Colonic mucosa (tissue), 4 donors: Measurements from ENCODE around the gene ACBD6. TPM values are rescaled to one million over a fixed set of nuclear protein-coding genes. Genes with fewer than 3 reads are reported as not detected.

Experiments
- DNase-seq: peaks from one replicate; pipeline ENCODE4 v3.0.0-alpha.2; 2020
- H3K27ac ChIP-seq: fragments of 200-600 bp; one replicate; pipeline ENCODE4 v1.8.0; 2021
- H3K27me3 ChIP-seq: fragments of 200-600 bp; one replicate; pipeline ENCODE4 v1.8.0; 2021
- H3K36me3 ChIP-seq: fragments of 200-600 bp; one replicate; pipeline ENCODE4 v1.8.0; 2021
- H3K4me1 ChIP-seq: fragments of 200-600 bp; one replicate; pipeline ENCODE4 v1.8.0; 2021; ENCODE audit warnings: mild to moderate bottlenecking
- H3K4me3 ChIP-seq: fragments of 200-600 bp; one replicate; pipeline ENCODE4 v1.8.0; 2021
- H3K9ac ChIP-seq, 2 donors: one replicate each; pipeline ENCODE4 v1.7.0; 2013; ENCODE audit warnings: control low read depth in 2 of 2, low read depth in 2 of 2, low read length in 2 of 2
- H3K9me3 ChIP-seq: fragments of 200-600 bp; one replicate; pipeline ENCODE4 v1.8.0; 2021
- intact Hi-C: fragments of 100-400 bp; cut with DNase I; formaldehyde crosslinking; loops from one replicate; pipeline ENCODE4 v1.14.1; 2022
- total RNA-seq, 2 donors: library from RNA; stranded (reverse); fragmentation: NEBNext Ultra II Directional in 1 of 2; extraction: Animal tissue kit (Norgen Biotek cat#: 25700) in 1 of 2; gene quantifications; one replicate each; pipeline ENCODE4 v1.2.1, GENCODE V29; 2021
- TF ChIP-seq, protein P1 (sequence below): fragments of 200-600 bp; IDR thresholded peaks from one replicate; pipeline ENCODE4 v1.8.0; 2022; ENCODE audit warnings: antibody characterized with exemption, mild to moderate bottlenecking
- donor health status: healthy.
- donor health status: DM: no; HTN: no; CAD: no.
- donor health status: DM: no; HTN: no; CAD: no.

Gene ACBD6
- total RNA-seq, 2 donors from 2014 or later, result 16.1 to 25.8 TPM

DNA sequence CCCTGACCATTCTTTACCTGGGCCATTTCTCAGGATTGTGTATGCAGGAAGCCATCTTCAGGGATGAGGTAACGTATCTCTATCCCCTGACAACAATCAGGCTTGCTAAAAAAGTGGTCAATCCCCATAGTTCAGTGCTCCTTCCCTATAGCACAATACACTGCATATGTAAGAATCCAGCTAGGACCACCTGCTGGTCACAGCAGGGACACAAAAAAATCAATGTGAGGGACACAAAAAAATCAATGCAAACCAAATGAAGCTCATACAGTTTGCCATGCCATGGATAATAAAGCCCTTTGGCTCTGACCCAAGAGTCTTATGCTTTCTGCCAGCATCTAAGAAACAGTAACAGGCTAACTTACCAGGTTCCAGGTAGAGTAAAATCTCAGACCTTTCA is 16.3 kb downstream of the ACBD6 start:
- no peak for DNase-seq
- no peak overlapping the region for H3K4me3 ChIP-seq
- intact Hi-C loops, result no loop called here
- H3K36me3 ChIP-seq, result no peaks in the 10 kb centered on the region
- H3K9me3 ChIP-seq, result no peaks in the 10 kb centered on the region
- H3K9ac ChIP-seq, result no peak overlapping the region
- TF ChIP-seq, protein P1, sequence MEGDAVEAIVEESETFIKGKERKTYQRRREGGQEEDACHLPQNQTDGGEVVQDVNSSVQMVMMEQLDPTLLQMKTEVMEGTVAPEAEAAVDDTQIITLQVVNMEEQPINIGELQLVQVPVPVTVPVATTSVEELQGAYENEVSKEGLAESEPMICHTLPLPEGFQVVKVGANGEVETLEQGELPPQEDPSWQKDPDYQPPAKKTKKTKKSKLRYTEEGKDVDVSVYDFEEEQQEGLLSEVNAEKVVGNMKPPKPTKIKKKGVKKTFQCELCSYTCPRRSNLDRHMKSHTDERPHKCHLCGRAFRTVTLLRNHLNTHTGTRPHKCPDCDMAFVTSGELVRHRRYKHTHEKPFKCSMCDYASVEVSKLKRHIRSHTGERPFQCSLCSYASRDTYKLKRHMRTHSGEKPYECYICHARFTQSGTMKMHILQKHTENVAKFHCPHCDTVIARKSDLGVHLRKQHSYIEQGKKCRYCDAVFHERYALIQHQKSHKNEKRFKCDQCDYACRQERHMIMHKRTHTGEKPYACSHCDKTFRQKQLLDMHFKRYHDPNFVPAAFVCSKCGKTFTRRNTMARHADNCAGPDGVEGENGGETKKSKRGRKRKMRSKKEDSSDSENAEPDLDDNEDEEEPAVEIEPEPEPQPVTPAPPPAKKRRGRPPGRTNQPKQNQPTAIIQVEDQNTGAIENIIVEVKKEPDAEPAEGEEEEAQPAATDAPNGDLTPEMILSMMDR, result no peak
- H3K4me1 ChIP-seq, result no peaks in the 10 kb centered on the region
- no peak overlapping the region for H3K27ac ChIP-seq
- H3K27me3 ChIP-seq, result no peaks in the 10 kb centered on the region

DNA sequence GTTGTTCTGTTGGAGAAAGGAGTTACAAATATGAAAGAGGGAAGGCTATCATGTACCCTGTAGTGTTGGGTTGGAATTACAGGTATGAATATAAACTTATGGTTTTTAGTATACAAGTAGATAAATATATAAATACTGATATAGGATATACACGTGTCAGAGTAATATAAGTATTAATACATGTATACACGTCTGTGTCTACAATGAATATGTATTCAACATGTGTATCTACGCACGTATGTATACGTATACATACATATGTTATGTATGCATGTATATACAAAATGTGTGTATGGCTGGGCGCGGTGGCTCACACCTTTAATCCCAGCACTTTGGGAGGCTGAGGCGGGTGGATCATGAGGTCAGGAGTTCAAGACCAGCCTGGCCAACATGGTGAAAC is 17.9 kb downstream of the ACBD6 start:
- Histone ChIP-seq H3K9me3 (no peaks in the 10 kb centered on the region), H3K9ac (no peak overlapping the region), H3K4me3 (no peak overlapping the region), H3K27ac (no peak overlapping the region), H3K4me1 (no peaks in the 10 kb centered on the region), H3K27me3 (no peaks in the 10 kb centered on the region), H3K36me3 (no peaks in the 10 kb centered on the region)
- TF ChIP-seq, protein P1, result no peak
- intact Hi-C loops, result loop anchor here (5.0 kb wide), 1 partner anchor 297 kb away; no protein-coding TSS in a partner anchor
- no peak for DNase-seq

DNA sequence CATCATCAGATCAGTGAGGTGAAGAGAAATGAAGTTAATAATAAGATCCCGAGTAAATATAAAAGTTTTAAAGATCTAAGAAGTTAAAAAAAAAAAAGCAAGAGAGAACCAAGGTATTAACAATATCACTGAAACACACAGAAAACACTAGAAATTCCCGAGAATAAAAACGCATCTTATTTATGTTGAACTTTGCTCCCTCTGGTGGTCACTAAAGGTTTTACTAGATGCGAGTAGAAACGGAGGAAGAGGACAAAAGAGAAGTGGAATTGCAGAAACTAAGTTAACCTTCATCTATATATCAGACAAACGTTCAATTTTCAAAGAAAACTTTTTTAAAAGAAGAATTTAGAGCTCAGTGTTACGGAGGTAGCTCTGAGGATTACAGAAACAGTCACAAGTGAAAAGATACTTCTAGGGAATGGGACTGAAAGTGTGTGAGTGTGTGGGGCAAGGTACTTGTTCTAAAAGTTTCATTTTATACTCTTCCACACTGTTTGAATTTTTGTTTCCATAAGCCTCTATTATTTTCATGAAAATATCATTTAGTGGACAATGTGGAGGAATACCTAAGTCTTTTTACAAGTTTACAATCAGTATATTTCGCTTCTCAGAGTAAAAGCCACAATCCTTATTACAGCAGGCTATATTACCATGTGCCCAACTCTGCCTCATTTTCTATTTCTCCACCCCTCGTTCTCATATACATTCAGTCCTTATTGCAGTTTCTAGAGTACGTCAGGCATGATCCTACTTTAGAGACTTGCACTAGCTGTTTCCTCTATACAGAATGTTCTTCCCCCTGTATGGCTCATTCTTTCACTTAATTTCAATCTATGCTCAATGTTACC is 19.7 kb downstream of the ACBD6 start:
- Histone ChIP-seq H3K9me3 (no peaks in the 10 kb centered on the region), H3K27me3 (no peaks in the 10 kb centered on the region), H3K4me1 (no peaks in the 10 kb centered on the region), H3K4me3 (no peak overlapping the region), H3K27ac (no peak overlapping the region), H3K9ac (no peak overlapping the region), H3K36me3 (no peaks in the 10 kb centered on the region)
- DNase-seq, result peak; percentile 28
- TF ChIP-seq, protein P1, result peak; percentile 67
- intact Hi-C loops, result loop anchor here (5.0 kb wide), 1 partner anchor 295 kb away; no protein-coding TSS in a partner anchor

DNA sequence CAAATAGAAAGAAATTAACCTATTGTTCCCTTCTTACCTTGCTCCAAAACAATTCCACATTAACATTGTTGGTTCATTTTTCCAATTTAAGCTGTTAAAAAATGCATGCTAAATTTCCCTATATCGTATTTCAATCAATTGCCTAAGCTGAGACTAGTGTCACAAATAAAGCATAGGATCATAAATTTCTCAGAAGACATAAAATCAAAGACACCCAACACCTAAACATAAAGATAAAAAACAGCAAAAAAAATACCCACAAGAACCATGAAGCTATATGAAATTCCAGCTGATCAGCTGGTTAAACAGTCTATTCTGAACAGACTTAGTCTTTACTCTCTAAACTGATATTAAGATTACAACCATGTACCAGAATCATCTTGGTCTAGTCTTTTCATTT is 32.3 kb downstream of the ACBD6 start:
- TF ChIP-seq, protein P1, result no peak
- no peak overlapping the region for H3K9ac ChIP-seq
- intact Hi-C loops, result no loop called here
- H3K36me3 ChIP-seq, result no peaks in the 10 kb centered on the region
- H3K27ac ChIP-seq, result no peak overlapping the region
- H3K4me1 ChIP-seq, result no peaks in the 10 kb centered on the region
- no peak for DNase-seq
- H3K9me3 ChIP-seq, result no peaks in the 10 kb centered on the region
- no peak overlapping the region for H3K4me3 ChIP-seq
- H3K27me3 ChIP-seq, result no peaks in the 10 kb centered on the region

DNA sequence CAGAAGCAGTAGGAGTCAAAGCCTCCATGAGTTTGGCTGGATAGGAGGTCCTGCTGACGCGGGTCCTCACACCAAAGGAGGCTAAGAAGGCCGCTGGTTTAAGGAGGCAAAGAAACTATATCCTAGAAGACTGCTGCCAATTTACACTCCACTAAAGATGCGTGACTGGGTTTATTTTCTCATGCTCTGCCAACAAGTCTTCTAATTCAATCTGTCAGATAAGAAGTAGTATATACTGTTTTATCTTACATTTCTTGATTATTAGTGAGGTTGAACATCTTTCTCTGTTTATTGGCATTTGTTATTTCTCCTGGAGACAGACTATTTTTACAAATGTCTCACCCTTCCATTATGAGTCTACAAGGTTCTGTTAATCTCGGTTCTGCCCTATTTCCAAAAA is 34.1 kb downstream of the ACBD6 start:
- Histone ChIP-seq H3K4me3 (no peak overlapping the region), H3K9ac (no peak overlapping the region), H3K36me3 (no peaks in the 10 kb centered on the region), H3K27me3 (no peaks in the 10 kb centered on the region), H3K27ac (no peak overlapping the region), H3K4me1 (no peaks in the 10 kb centered on the region), H3K9me3 (no peaks in the 10 kb centered on the region)
- DNase-seq, result no peak
- intact Hi-C loops, result no loop called here
- TF ChIP-seq, protein P1, result no peak
